ENCODE data around the gene DDX3X.
"Not testable (repeated sequence)": the region's sequence is repeated elsewhere in the genome, so short reads cannot be mapped to it uniquely, and the experiment has no call there.

The DDX3X gene

GRCh38 chrX:41377624-41378023, 43.7 kb downstream of the DDX3X start:
- no peak for FAIRE-seq

- no peak for FAIRE-seq
Measured at GRCh38 chrX:41381685-41382084, 47.7 kb downstream of the DDX3X start.

GRCh38 chrX:41382714-41383645, 49.0 kb downstream of the DDX3X start:
- no peak for FAIRE-seq

GRCh38 chrX:41384051-41384705, 50.2 kb downstream of the DDX3X start:
- FAIRE-seq = no peak

GRCh38 chrX:41386222-41386990, 52.4 kb downstream of the DDX3X start:
- FAIRE-seq = no peak

DNA sequence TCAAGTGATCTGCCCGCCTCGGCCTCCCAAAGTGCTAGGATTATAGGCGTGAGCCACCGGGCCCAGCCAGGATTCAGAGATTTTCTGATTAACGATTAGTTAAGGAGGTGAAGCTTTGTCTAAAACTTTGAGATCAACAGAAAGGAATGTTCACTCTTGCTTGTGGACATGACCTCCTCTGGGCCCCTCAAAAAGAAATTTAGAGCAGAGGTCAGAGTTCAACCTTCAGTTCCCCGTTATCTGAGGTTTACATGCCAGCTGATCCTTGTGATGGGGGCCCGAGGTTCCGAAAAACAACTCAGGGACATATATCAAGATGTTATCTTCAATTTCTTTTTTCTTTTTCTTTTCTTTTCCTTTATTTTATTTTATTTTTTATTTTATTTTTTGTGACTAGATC, 54.6 kb downstream of the DDX3X start:
- FAIRE-seq = no peak

DNA sequence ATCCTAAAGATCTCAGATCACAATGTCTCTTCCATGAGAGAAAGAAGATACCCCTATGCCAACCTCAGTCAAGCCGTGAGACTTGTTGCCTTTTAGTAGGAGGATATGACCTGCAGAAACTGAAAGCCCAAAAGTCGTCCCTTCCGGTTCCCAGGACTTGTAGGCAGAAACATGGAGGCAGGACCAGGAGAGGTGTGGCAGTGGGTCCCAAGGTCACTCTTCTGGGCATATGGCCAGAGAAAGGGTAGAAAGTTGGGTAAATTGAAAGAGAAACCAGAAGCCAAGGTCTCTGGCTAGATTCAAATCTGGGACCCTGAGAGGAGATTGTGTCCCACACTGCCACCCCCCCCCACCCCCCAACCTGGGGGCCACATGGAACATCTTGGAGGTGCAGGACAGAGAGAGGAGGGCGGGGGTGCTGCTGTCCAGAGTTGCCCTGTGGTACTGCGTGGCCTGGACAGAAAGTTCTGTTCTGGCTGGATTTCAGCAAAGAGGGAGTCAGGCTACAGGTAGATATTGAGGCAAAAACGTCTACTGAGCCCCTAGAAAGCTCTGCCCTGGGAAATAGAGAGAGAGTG, 55.4 kb downstream of the DDX3X start:
- FAIRE-seq = no peak

GRCh38 chrX:41390576-41390975, 56.6 kb downstream of the DDX3X start:
- not testable (repeated sequence) for FAIRE-seq

DNA sequence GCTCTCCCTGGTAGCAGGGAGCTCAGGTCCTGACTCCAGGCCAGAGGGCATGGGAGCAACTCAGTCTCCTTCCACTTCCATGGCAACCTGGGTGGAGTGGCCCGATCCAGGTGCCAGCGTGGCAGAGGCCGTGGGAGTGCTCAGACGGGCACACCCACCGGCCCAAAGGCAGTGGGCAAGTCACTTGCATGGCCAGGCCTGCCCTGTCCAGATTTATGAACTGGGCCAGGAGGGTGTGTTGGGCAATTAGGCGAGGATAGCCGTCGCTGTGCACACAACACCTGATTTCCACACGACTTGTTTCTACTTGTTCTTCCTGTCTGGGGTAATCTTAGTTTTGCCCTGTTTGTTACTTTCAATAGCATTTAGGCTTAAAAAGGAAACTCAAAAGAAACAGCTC, 57.6 kb downstream of the DDX3X start:
- no peak for FAIRE-seq

DNA sequence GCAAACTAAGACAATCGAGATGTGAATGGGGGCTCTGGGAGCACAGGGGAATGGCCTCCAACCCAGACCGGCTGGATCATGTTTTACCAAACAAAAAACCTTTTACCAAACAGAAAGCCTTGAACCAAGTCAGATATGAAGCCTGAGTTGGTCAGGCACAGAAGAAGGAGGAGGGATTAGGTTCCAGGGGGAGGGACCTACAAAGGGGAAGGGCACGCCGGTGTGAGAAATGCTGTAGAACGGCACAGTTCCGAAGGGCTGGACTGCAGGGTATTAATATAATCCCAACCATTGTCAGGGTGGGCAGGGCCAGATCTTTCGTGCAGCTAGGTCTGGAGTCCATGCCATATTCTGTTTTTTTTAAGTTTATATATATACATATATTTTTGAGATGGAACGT, 60.3 kb downstream of the DDX3X start:
- FAIRE-seq = no peak

DNA sequence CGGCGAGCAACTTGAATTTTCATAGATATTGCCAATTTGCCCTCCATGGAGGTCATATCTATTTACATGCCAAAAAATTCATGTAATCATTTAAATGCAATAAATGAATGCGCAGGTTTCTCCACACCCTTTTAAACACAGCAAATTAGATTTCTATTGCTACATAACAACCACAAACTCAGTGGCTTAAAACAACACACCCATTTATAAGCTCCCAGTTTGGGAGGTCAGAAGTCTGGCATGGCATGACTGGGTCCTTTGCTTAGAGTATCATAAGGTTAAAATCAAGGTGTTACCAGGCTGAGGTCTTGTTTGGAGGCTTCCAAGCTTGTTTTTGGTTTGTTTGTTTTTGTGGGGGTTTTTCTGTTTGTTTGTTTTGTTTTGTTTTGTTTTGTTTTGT, 63.3 kb downstream of the DDX3X start:
- FAIRE-seq = no peak

- FAIRE-seq = no peak
Measured at GRCh38 chrX:41397768-41398167, 63.8 kb downstream of the DDX3X start.

- not testable (repeated sequence) for FAIRE-seq
Measured at GRCh38 chrX:41402556-41402955, 68.6 kb downstream of the DDX3X start.

GRCh38 chrX:41405551-41405950, 71.6 kb downstream of the DDX3X start:
- no peak for FAIRE-seq

- FAIRE-seq = no peak
Measured at GRCh38 chrX:41406201-41406600, 72.2 kb downstream of the DDX3X start.

- no peak for FAIRE-seq
Measured at GRCh38 chrX:41407816-41408215, 73.9 kb downstream of the DDX3X start.

- no peak for FAIRE-seq
Measured at GRCh38 chrX:41408576-41408975, 74.6 kb downstream of the DDX3X start.

DNA sequence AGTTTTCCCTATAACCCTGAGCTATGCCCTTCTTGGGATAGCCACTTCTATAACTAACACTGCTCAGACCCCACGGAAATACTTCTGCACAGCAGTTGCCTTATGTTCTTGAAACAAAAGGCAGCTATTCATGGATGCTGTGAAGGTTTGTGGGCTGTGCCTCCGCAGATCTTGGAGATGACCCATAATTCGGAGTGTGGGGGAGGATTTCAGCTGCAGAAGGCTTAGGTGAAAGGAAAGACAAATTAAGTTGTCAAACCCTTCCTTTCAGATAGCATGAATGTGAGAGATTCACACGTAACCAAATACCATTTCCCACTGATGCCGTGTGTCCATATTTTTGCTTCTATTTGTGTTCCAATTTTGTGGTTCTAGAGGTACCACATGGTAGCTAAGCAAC, 75.0 kb downstream of the DDX3X start:
- FAIRE-seq = no peak

- not testable (repeated sequence) for FAIRE-seq
Measured at GRCh38 chrX:41411222-41411621, 77.3 kb downstream of the DDX3X start.

DNA sequence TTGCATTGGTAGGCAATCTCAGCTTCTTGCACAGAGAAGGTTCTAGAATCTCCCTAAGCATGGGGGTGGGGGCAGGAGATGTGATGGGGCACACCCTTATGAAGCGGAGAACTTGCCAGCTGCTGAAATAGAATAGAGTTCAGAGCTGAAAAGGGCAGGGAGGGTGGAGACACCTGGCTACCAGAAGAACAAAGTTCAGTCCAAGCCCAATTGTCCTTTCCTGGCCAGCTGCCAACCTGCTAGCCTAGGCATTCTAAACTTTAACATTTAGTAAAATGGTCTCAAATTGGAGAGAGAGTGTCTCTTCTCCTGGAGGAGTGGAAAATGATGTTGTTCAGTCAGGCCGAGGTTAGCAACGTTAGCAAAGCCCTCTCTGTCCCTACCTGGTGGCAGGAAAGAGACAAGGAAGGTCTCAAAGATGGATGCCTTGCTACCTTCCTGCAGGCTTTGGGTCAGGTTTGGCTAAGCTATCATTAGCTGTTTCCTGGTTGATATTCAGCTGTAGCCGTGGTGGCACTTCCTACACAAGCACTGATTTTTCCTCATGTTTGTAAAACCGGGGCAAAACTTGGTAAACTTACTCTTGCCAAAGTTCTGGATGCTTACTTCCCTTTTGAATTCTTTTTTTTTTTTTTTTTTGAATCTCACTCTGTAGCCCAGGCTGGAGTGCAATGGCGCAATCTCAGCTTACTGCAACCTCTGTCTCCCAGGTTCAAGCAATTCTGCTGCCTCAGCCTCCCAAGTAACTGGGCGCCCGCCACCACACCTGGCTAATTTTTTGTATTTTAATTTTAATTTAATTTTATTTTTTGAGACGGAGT, 78.5 kb downstream of the DDX3X start:
- FAIRE-seq = no peak

All from G401.6 (cell line).